H7 (cell line): ENCODE data around the gene BPI. TPM values are rescaled to one million over a fixed set of nuclear protein-coding genes. Genes with fewer than 3 reads are reported as not detected.
"Not testable (repeated sequence)": the region's sequence is repeated elsewhere in the genome, so short reads cannot be mapped to it uniquely, and the experiment has no call there.

ENCODE experiments used
- DNase-seq: peaks from one replicate; pipeline ENCODE4 v3.0.0; 2012
- H3K27me3 ChIP-seq: 2 replicates; pipeline ENCODE4 v1.6.0; 2011; ENCODE audit warnings: mild to moderate bottlenecking, low read length; ENCODE audit not compliant: control insufficient read depth, insufficient read depth
- H3K36me3 ChIP-seq: replicated peaks from 2 replicates; pipeline ENCODE4 v1.5.1; 2011; ENCODE audit warnings: low read length; ENCODE audit not compliant: control insufficient read depth, insufficient read depth
- H3K4me3 ChIP-seq: 2 replicates; pipeline ENCODE4 v1.5.1; 2011; ENCODE audit warnings: low read depth, mild to moderate bottlenecking, control low read depth, low read length, moderate library complexity; ENCODE audit not compliant: insufficient read depth
- total RNA-seq: library from RNA; depleted of rRNA; stranded (reverse); fragments of >200 nt; shearing (Covaris generic); gene quantifications from 2 replicates; pipeline ENCODE4 v1.2.3, GENCODE V29; 2014

BPI gene
- total RNA-seq, 1 experiment from 2014 or later, result not detected

DNA sequence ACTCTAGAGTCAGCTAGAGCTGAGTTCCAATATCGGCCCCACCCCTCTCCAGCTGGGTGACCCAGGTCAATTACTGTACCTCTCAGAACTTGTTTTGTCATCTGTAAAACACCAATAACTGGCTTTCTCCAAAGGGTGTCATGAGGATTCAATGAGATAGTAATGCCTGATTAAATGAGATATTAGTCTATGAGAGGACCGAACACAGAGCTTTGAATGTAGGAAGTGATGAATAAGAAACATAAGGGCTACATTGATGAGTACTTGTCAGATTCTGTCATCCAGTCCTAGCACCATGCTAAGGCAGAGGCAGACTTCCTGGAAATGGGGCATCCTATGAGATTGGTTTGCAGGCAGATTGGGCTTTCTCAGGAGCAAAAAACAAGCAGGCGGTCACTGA lies 20.2 kb downstream of the BPI start:
- Histone ChIP-seq H3K36me3 (no peaks in the 10 kb centered on the region), H3K4me3 (no peak overlapping the region)
- DNase-seq, result no peak

GRCh38 chr20:38325167-38325566 lies 21.2 kb downstream of the BPI start:
- no peaks in the 10 kb centered on the region for H3K36me3 ChIP-seq
- H3K4me3 ChIP-seq, result no peak overlapping the region
- no peaks in the 10 kb centered on the region; the same call in 1 of the 2 replicates for H3K27me3 ChIP-seq
- no peak for DNase-seq

More for the DNA sequence above, 20.2 kb downstream of the BPI start:
- H3K27me3 ChIP-seq, result no peaks in the 10 kb centered on the region; the same call in 1 of the 2 replicates

DNA sequence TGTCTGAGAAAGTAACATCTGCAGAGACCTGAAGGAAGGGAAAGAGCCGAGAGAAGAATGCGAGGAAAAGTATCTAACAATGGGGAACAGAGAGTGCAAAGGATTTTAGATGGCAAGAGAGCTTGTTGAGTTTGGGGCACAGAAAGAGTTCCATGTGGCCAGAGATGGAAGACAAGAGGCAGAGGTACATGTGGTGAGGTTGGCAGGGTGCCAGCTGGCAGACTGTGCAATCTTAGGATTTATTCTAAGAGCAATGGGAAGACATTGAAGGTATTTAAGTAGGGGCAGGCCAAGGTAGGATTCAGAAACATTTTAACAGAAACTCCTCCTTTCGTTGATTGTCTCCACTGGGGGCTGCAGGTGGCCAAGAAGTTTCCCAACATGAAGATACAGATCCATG lies 21.9 kb downstream of the BPI start:
- no peak for DNase-seq
- Histone ChIP-seq H3K4me3 (no peak overlapping the region), H3K27me3 (no peaks in the 10 kb centered on the region; the same call in 1 of the 2 replicates), H3K36me3 (no peaks in the 10 kb centered on the region)

GRCh38 chr20:38326309-38326708 lies 22.4 kb downstream of the BPI start:
- H3K36me3 ChIP-seq, result no peaks in the 10 kb centered on the region
- no peaks in the 10 kb centered on the region; the same call in 1 of the 2 replicates for H3K27me3 ChIP-seq
- H3K4me3 ChIP-seq, result no peak overlapping the region
- DNase-seq, result no peak

DNA sequence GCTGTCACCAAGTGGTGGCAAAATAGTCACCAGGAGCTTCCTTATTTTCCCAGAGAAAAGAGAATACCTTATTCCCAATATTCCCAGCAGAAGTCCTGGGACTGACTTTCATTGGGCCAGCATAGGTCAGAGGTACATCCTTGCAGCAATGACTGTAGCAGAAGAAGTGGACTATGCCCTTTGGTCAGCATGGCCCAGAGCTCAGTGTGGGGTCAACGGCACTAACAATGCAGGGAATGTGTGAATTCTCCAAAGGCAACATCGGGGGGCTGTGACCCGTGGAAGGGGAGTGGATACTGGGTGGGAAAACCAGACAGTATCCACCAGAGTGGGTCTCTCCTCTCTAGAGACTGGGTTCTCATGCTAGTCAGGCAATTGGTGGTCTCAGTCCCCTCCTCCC lies 26.7 kb downstream of the BPI start:
- DNase-seq, result no peak
- Histone ChIP-seq H3K27me3 (no peaks in the 10 kb centered on the region), H3K4me3 (no peak overlapping the region), H3K36me3 (no peaks in the 10 kb centered on the region)

GRCh38 chr20:38331245-38331644 lies 27.3 kb downstream of the BPI start:
- DNase-seq, result no peak
- H3K36me3 ChIP-seq, result no peaks in the 10 kb centered on the region
- no peaks in the 10 kb centered on the region for H3K27me3 ChIP-seq
- no peak overlapping the region for H3K4me3 ChIP-seq

DNA sequence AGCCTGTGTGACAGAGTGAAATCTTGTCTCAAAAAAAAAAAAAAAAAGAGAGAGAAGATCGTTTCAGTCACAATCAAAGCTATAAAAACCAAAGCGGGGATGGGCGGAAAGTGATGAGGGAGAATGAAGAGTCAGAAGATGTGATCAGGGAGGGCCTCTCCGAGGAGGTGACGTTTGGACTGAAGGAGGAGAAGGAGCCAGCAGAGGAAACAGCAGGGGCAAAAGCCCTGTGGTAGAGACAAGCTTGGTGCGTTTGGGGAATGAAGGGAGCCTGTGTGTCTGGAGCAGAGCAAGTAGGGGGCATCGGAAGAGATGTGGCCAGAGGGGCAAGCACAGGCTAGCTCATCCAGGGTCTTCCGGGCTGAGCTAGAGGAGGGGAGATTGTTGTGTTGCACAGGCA lies 27.9 kb downstream of the BPI start:
- Histone ChIP-seq H3K36me3 (no peaks in the 10 kb centered on the region), H3K4me3 (no peak overlapping the region), H3K27me3 (no peaks in the 10 kb centered on the region)
- DNase-seq, result no peak

DNA sequence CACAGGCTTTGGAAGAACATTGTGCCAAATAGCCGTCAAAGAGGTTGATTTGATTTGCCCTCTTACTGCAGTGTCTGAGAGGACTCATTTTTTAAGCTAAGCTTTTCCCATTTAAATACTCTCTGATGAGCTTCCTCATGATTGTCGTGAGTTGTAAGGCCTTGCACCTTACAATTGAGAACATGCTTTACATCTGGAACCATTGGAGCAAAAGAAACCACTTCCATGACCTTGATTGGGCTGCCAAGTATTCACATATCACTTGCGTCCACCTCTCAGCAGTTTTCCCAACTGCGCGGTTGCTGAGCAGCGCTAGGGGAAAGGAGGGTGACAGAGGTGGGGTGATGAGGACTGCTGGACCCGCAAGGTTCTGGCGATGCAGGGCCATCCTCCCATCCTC lies 30.1 kb downstream of the BPI start:
- no peak overlapping the region for H3K4me3 ChIP-seq
- no peak for DNase-seq
- no peaks in the 10 kb centered on the region for H3K36me3 ChIP-seq
- H3K27me3 ChIP-seq, result no peaks in the 10 kb centered on the region

- H3K36me3 ChIP-seq, result no peaks in the 10 kb centered on the region
- no peak overlapping the region for H3K4me3 ChIP-seq
- no peaks in the 10 kb centered on the region for H3K27me3 ChIP-seq
- DNase-seq, result no peak
These were observed 32.8 kb downstream of the BPI start for GRCh38 chr20:38336726-38337125.

DNA sequence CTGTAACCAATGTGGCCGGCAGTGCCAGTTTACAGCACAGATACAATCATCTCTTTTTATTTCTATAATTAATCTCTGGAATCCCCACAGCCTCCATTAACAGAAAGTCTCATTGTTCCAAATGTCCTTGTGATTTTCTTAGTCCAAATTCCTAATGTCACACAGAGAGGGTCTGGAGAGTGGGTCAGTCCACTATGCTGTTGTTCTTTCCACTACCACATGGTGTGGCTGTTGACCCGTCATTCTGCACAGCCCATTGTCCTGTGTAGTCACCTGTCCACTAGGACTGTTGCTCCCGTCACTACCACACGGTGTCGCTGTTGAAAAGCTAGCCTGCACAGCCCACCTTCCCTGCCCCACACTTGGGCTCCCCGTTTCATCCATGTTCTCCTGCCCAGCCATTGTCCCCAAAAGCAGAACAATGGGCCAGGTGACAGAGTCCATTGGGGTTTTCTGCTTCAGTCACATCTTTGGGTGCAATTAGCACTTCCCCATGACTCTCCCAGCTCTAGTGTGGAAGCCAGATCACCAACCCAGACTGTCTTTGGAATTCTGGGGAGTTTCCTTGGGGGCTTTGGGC lies 33.7 kb downstream of the BPI start:
- no peaks in the 10 kb centered on the region for H3K27me3 ChIP-seq
- no peak overlapping the region for H3K4me3 ChIP-seq
- DNase-seq, result peak; percentile 85
- no peaks in the 10 kb centered on the region for H3K36me3 ChIP-seq

DNA sequence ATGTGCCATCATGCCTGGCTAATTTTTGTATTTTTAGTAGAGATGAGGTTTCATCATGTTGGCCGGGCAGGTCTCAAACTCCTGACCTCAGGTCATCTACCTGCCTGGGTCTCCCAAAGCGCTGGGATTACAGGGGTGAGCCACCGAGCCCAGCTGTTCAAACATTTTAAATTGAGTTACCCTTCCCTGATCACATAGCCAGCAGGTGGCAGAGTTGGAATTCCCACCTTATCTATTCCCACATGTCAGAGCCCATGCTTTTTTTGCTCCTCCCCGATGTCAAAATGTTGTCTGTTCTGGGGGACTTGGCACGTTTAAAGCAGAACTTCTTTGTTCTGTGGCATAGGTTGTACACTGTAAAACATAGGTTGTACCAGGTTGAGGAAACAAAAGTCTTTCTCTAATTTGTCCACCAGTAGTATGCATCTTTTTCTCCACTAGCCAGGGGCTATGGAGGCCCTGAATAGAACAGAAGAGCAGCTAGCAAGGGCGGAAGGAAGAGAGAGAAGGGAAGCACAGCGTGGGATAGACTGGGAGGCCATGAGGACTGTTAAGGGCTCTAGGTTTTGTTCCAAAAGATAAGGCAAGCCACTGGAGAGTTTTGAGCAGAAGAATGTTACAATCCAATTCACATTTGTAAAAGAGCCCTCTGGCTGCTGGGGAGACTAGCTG lies 35.0 kb downstream of the BPI start:
- peak; percentile 52 for DNase-seq
- Histone ChIP-seq H3K27me3 (no peaks in the 10 kb centered on the region), H3K4me3 (no peak overlapping the region), H3K36me3 (no peaks in the 10 kb centered on the region)

GRCh38 chr20:38339521-38339896 lies 35.6 kb downstream of the BPI start:
- H3K4me3 ChIP-seq, DNase-seq, H3K27me3 ChIP-seq: not testable (repeated sequence)

GRCh38 chr20:38339997-38340396 lies 36.0 kb downstream of the BPI start:
- DNase-seq, result no peak
- no peaks in the 10 kb centered on the region for H3K27me3 ChIP-seq
- H3K36me3 ChIP-seq, result no peaks in the 10 kb centered on the region
- no peak overlapping the region for H3K4me3 ChIP-seq

More at GRCh38 chr20:38339521-38339896, 35.6 kb downstream of the BPI start:
- not testable (repeated sequence) for H3K36me3 ChIP-seq

GRCh38 chr20:38340693-38341092 lies 36.7 kb downstream of the BPI start:
- DNase-seq, result no peak
- H3K36me3 ChIP-seq, result no peaks in the 10 kb centered on the region
- H3K27me3 ChIP-seq, result no peaks in the 10 kb centered on the region
- no peak overlapping the region for H3K4me3 ChIP-seq

GRCh38 chr20:38342216-38342615 lies 38.3 kb downstream of the BPI start:
- Histone ChIP-seq H3K27me3 (no peaks in the 10 kb centered on the region), H3K4me3 (no peak overlapping the region), H3K36me3 (no peaks in the 10 kb centered on the region)
- DNase-seq, result peak; percentile 85
